ENCODE measurements around the gene IRF5.

IRF5 gene

DNA sequence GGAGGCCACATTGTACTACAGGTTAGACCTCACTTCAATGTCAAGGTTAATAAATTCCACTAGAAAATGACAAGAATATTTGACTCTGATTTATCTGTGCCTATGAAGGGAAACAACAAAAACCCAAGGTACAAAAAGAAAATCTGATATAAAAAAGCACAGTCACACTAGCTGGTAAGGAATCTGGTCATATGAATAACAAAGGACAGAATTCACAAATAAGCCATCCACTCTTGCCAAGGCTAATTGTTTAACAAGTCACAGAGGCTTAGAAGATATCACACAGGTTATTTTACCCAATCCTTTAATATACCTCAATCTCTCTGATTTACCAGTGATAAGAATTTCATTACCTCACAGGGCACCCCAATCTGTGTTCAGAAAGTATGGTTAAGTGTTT, 47.9 kb downstream of the IRF5 start:
- Histone ChIP-seq H3K79me2 (ENCODE audit: insufficient read depth, low read length) (no peaks in the 10 kb centered on the region), H4K20me1 (ENCODE audit: insufficient read depth, low read length, poor library complexity, severe bottlenecking) (no peaks in the 10 kb centered on the region), H3K27me3 (ENCODE audit: insufficient read depth, low read length, poor library complexity, severe bottlenecking) (no peaks in the 10 kb centered on the region), H3K36me3 (ENCODE audit: insufficient read depth, low read length) (peaks cover 91% of the 10 kb centered on the region), H3K4me1 (ENCODE audit: insufficient read depth, low read length, poor library complexity, severe bottlenecking) (no peaks in the 10 kb centered on the region), H3K9me2 (replicated peaks; ENCODE audit: low read depth, low read length) (no peaks in the 10 kb centered on the region), H3K9ac (ENCODE audit: low read depth, low read length, poor library complexity, severe bottlenecking) (no peak overlapping the region), H3K4me2 (ENCODE audit: low read depth, low read length, poor library complexity, severe bottlenecking) (no peak overlapping the region), H2AFZ (ENCODE audit: low read length) (no peak overlapping the region), H3F3A (ENCODE audit: low read depth) (no peaks in the 10 kb centered on the region), H3K9me3 (ENCODE audit: insufficient read depth, low read depth, low read length) (no peaks in the 10 kb centered on the region), H3K4me3 (ENCODE audit: low read length, poor library complexity, severe bottlenecking) (no peak overlapping the region)
- TF ChIP-seq, protein P1, sequence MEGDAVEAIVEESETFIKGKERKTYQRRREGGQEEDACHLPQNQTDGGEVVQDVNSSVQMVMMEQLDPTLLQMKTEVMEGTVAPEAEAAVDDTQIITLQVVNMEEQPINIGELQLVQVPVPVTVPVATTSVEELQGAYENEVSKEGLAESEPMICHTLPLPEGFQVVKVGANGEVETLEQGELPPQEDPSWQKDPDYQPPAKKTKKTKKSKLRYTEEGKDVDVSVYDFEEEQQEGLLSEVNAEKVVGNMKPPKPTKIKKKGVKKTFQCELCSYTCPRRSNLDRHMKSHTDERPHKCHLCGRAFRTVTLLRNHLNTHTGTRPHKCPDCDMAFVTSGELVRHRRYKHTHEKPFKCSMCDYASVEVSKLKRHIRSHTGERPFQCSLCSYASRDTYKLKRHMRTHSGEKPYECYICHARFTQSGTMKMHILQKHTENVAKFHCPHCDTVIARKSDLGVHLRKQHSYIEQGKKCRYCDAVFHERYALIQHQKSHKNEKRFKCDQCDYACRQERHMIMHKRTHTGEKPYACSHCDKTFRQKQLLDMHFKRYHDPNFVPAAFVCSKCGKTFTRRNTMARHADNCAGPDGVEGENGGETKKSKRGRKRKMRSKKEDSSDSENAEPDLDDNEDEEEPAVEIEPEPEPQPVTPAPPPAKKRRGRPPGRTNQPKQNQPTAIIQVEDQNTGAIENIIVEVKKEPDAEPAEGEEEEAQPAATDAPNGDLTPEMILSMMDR (conservative IDR thresholded peaks at IDR 0.05; ENCODE audit: low read length), result no peak
- no peak for TF ChIP-seq EZH2phosphoT487 (IDR thresholded peaks at IDR 0.05; ENCODE audit: borderline replicate concordance)

DNA sequence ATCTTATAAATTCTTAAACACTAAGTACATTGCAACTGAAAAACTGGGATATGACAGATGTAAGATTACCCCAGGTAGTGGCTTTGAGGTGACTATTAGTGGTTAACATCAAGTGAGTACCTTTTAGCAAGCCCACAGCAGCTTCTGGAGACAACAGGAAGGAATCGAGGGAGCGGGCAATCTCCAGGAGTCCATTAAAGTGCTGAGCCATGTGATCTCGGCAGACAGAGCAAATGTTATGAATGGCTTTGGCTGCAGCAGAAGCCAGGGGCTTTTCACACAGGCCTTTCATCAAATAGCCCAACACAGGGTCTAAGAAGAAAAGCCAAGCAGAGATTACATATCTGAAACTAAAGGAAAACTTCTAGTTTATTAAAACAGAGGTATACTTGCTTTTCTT, 48.9 kb downstream of the IRF5 start:
- no peak for TF ChIP-seq EZH2phosphoT487 (IDR thresholded peaks at IDR 0.05; ENCODE audit: borderline replicate concordance)
- TF ChIP-seq, protein P1 (conservative IDR thresholded peaks at IDR 0.05; ENCODE audit: low read length), result no peak
- Histone ChIP-seq H3K9me2 (replicated peaks; ENCODE audit: low read depth, low read length) (no peaks in the 10 kb centered on the region), H3K4me3 (ENCODE audit: low read length, poor library complexity, severe bottlenecking) (no peak overlapping the region), H3K79me2 (ENCODE audit: insufficient read depth, low read length) (no peaks in the 10 kb centered on the region), H3K4me1 (ENCODE audit: insufficient read depth, low read length, poor library complexity, severe bottlenecking) (no peaks in the 10 kb centered on the region), H3K36me3 (ENCODE audit: insufficient read depth, low read length) (peaks cover 91% of the 10 kb centered on the region), H4K20me1 (ENCODE audit: insufficient read depth, low read length, poor library complexity, severe bottlenecking) (no peaks in the 10 kb centered on the region), H3K4me2 (ENCODE audit: low read depth, low read length, poor library complexity, severe bottlenecking) (no peak overlapping the region), H3K27me3 (ENCODE audit: insufficient read depth, low read length, poor library complexity, severe bottlenecking) (no peaks in the 10 kb centered on the region), H3K9me3 (ENCODE audit: insufficient read depth, low read depth, low read length) (no peaks in the 10 kb centered on the region), H2AFZ (ENCODE audit: low read length) (no peak overlapping the region), H3K9ac (ENCODE audit: low read depth, low read length, poor library complexity, severe bottlenecking) (no peak overlapping the region), H3F3A (ENCODE audit: low read depth) (no peaks in the 10 kb centered on the region)

DNA sequence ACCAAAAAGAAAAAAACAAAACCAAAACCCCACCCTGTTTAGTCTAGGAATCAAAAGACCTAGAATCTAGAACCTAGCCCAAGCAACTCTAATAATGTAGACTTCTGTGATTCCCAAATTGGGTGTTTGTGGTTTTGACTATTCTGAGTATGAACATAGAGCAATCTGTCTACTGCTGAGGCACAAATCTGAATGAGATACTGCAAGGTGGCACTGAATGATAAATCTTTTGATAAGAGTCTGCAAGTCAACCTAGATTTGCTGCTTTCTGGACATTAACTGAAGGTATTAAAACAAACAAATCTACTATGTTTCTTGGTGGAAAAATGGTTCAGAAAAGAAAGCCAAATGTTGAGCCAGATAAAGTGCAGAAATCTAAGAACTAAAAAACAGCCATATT, 50.6 kb downstream of the IRF5 start:
- no peak overlapping the region for H2AFZ ChIP-seq (ENCODE audit: low read length)
- no peaks in the 10 kb centered on the region for H3K9me3 ChIP-seq (ENCODE audit: insufficient read depth, low read depth, low read length)
- H3K9me2 ChIP-seq (replicated peaks; ENCODE audit: low read depth, low read length), result no peaks in the 10 kb centered on the region
- no peaks in the 10 kb centered on the region for H3K79me2 ChIP-seq (ENCODE audit: insufficient read depth, low read length)
- no peaks in the 10 kb centered on the region for H3F3A ChIP-seq (ENCODE audit: low read depth)
- TF ChIP-seq, protein P1 (conservative IDR thresholded peaks at IDR 0.05; ENCODE audit: low read length), result no peak
- TF ChIP-seq EZH2phosphoT487 (IDR thresholded peaks at IDR 0.05; ENCODE audit: borderline replicate concordance), result no peak
- H3K4me1 ChIP-seq (ENCODE audit: insufficient read depth, low read length, poor library complexity, severe bottlenecking), result no peaks in the 10 kb centered on the region
- H3K4me2 ChIP-seq (ENCODE audit: low read depth, low read length, poor library complexity, severe bottlenecking), result no peak overlapping the region
- no peak overlapping the region for H3K4me3 ChIP-seq (ENCODE audit: low read length, poor library complexity, severe bottlenecking)
- H4K20me1 ChIP-seq (ENCODE audit: insufficient read depth, low read length, poor library complexity, severe bottlenecking), result no peaks in the 10 kb centered on the region
- H3K36me3 ChIP-seq (ENCODE audit: insufficient read depth, low read length), result peaks cover 88% of the 10 kb centered on the region
- no peaks in the 10 kb centered on the region for H3K27me3 ChIP-seq (ENCODE audit: insufficient read depth, low read length, poor library complexity, severe bottlenecking)
- no peak overlapping the region for H3K9ac ChIP-seq (ENCODE audit: low read depth, low read length, poor library complexity, severe bottlenecking)
